HepG2 (cell line): ENCODE results near the gene PLXDC2.

Source experiments
- CBFB ChIP-seq: sonication (generic); formaldehyde crosslinking; IDR thresholded peaks from 2 replicates; pipeline ENCODE4 v1.4.0; 2020; ENCODE audit warnings: missing genetic modification reagents
- CEBPB ChIP-seq: IDR thresholded peaks from 2 replicates; pipeline ENCODE4 v1.6.1; 2011; ENCODE audit warnings: low read depth, low read length, improper control_type of control experiment, borderline replicate concordance
- CTCF ChIP-seq: sonication (generic); formaldehyde crosslinking; IDR thresholded peaks from 2 replicates; pipeline ENCODE4 v1.5.0; 2020; ENCODE audit warnings: mild to moderate bottlenecking, missing genetic modification reagents, moderate library complexity
- FOXM1 ChIP-seq: sonication (generic); formaldehyde crosslinking; IDR thresholded peaks from 2 replicates; pipeline ENCODE4 v1.5.0; 2020; ENCODE audit warnings: missing genetic modification reagents
- MXD1 ChIP-seq: sonication (generic); formaldehyde crosslinking; IDR thresholded peaks from 2 replicates; pipeline ENCODE4 v1.4.0; 2020; ENCODE audit warnings: mild to moderate bottlenecking, missing genetic modification reagents
- REST ChIP-seq, 2 experiments: IDR thresholded peaks; 2 replicates each; pipeline ENCODE4 v1.6.1; 2011 to 2012; ENCODE audit warnings: low read length in 2 of 2, borderline replicate concordance in 1 of 2, low read depth in 1 of 2, mild to moderate bottlenecking in 1 of 2, moderate library complexity in 1 of 2
- RORA ChIP-seq: sonication (generic); formaldehyde crosslinking; IDR thresholded peaks from 2 replicates; pipeline ENCODE4 v1.5.0; 2020; ENCODE audit warnings: mild to moderate bottlenecking, missing genetic modification reagents, moderate library complexity
- SETDB1 ChIP-seq: sonication (generic); formaldehyde crosslinking; IDR thresholded peaks from 2 replicates; pipeline ENCODE4 v1.5.1; 2020; ENCODE audit warnings: missing genetic modification reagents, mild to moderate bottlenecking, borderline replicate concordance
- ZBTB33 ChIP-seq: sonication (generic); formaldehyde crosslinking; IDR thresholded peaks from 2 replicates; pipeline ENCODE4 v1.4.0; 2020; ENCODE audit warnings: missing genetic modification reagents
- ZBTB7A ChIP-seq: sonication (generic); formaldehyde crosslinking; IDR thresholded peaks from 2 replicates; pipeline ENCODE4 v1.8.0; 2022; ENCODE audit warnings: mild to moderate bottlenecking, missing genetic modification reagents
- ZNF432 ChIP-seq: sonication (generic); formaldehyde crosslinking; IDR thresholded peaks from 2 replicates; pipeline ENCODE4 v1.5.0; 2020; ENCODE audit warnings: missing genetic modification reagents, mild to moderate bottlenecking, borderline replicate concordance
- ZNF510 ChIP-seq: sonication (generic); formaldehyde crosslinking; IDR thresholded peaks from 2 replicates; pipeline ENCODE4 v1.4.0; 2020; ENCODE audit warnings: low read depth, mild to moderate bottlenecking, missing genetic modification reagents
- ZNF530 ChIP-seq: sonication (generic); formaldehyde crosslinking; IDR thresholded peaks from 2 replicates; pipeline ENCODE4 v1.5.0; 2020; ENCODE audit warnings: low read depth, mild to moderate bottlenecking, missing genetic modification reagents
- ZNF576 ChIP-seq: sonication (generic); formaldehyde crosslinking; IDR thresholded peaks from 2 replicates; pipeline ENCODE4 v1.4.0; 2020; ENCODE audit warnings: mild to moderate bottlenecking, missing genetic modification reagents

GRCh38 chr10:19993714-19994315 lies 177.6 kb downstream of the PLXDC2 start:
- TF ChIP-seq RORA (no peak), ZNF432 (CRISPR knock-in tag) (no peak), MXD1 (CRISPR knock-in tag) (no peak), ZNF510 (CRISPR knock-in tag) (no peak), ZBTB7A (CRISPR knock-in tag) (no peak), CTCF (CRISPR knock-in tag) (no peak), CBFB (no peak), ZBTB33 (no peak), CEBPB (no peak), FOXM1 (no peak), ZNF530 (CRISPR knock-in tag) (no peak), SETDB1 (no peak), REST (IDR thresholded peaks at IDR 0.05; ENCODE audit: borderline replicate concordance in 1 of 2, low read depth in 1 of 2, low read length in 2 of 2) (no peak), ZNF576 (CRISPR knock-in tag) (no peak)
